Activated T-helper 1 cell treated with Interleukin-2 at 50 U/mL for 16 hours (primary cell): ENCODE measurements around the gene DIPK1C.

Source experiments
- DNase-seq: peaks from one replicate; pipeline ENCODE4 v3.0.0-alpha.2; 2020; ENCODE audit warnings: low read depth

DIPK1C gene

GRCh38 chr18:74418023-74418422 is 39.1 kb downstream of the DIPK1C start:
- no peak for DNase-seq

GRCh38 chr18:74416124-74416523 is 41.0 kb downstream of the DIPK1C start:
- DNase-seq = no peak

GRCh38 chr18:74414953-74415515 is 42.1 kb downstream of the DIPK1C start:
- no peak for DNase-seq

GRCh38 chr18:74413836-74414235 is 43.3 kb downstream of the DIPK1C start:
- DNase-seq = no peak

GRCh38 chr18:74412116-74412880 is 44.8 kb downstream of the DIPK1C start:
- DNase-seq = no peak

GRCh38 chr18:74411475-74411874 is 45.6 kb downstream of the DIPK1C start:
- no peak for DNase-seq

GRCh38 chr18:74410441-74410992 is 46.6 kb downstream of the DIPK1C start:
- no peak for DNase-seq

- DNase-seq = no peak
Measured at GRCh38 chr18:74407888-74408287, 49.2 kb downstream of the DIPK1C start.

- no peak for DNase-seq
Measured at GRCh38 chr18:74402806-74403433, 54.2 kb downstream of the DIPK1C start.

- no peak for DNase-seq
Measured at GRCh38 chr18:74400813-74401212, 56.3 kb downstream of the DIPK1C start.

- DNase-seq = no peak
Measured at GRCh38 chr18:74399091-74399887, 57.8 kb downstream of the DIPK1C start.

GRCh38 chr18:74397572-74397971 is 59.5 kb downstream of the DIPK1C start:
- no peak for DNase-seq

GRCh38 chr18:74396171-74397169 is 60.6 kb downstream of the DIPK1C start:
- DNase-seq = no peak

GRCh38 chr18:74395648-74396154 is 61.4 kb downstream of the DIPK1C start:
- DNase-seq = no peak

GRCh38 chr18:74395006-74395405 is 62.1 kb downstream of the DIPK1C start:
- no peak for DNase-seq

GRCh38 chr18:74392323-74392722 is 64.8 kb downstream of the DIPK1C start:
- DNase-seq = no peak

GRCh38 chr18:74390900-74391299 is 66.2 kb downstream of the DIPK1C start:
- DNase-seq = no peak

- no peak for DNase-seq
Measured at GRCh38 chr18:74389991-74390390, 67.1 kb downstream of the DIPK1C start.

GRCh38 chr18:74389171-74389927 is 67.8 kb downstream of the DIPK1C start:
- no peak for DNase-seq

GRCh38 chr18:74388227-74388626 is 68.9 kb downstream of the DIPK1C start:
- DNase-seq = no peak
